CD4-positive, alpha-beta T cell treated with Interleukin-4 for 1 hour (primary cell): ENCODE measurements around the gene CACNA1E.
"Not testable (repeated sequence)": the region's sequence is repeated elsewhere in the genome, so short reads cannot be mapped to it uniquely, and the experiment has no call there.

Experiments used
- DNase-seq, 2 donors: peaks; one replicate each; pipeline ENCODE4 v3.0.0-alpha.2; 2020 to 2022

Gene CACNA1E

DNA sequence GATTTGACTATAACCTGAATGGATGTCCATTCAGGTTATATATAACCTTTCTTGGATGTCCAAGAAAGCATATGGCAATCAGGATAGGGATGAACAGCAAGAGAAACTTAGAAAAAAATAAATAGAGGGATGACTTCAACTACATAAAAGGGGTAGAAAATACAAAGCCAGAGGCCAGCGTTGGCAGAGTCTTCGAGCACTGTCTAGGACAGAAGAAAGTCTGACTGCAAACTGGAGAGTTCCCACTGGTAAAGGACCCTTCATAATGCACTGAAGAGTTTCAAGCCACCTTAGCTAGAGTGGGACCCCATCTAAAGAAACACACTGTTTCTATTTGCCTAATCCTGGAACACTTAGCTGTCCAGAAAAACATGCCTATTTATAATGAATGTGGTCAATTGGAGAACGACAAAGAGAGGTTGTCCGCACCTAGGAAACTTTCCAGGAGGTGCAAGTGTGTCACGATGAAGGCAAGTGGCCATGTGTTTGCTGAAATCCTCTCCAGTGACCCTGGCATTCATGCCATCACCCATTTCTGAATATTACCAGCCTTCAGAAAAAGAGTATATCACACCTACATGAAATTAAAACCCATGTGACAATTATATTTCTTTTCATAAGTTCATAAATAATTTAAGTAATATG is 362.8 kb downstream of the CACNA1E start:
- no peak for DNase-seq

DNA sequence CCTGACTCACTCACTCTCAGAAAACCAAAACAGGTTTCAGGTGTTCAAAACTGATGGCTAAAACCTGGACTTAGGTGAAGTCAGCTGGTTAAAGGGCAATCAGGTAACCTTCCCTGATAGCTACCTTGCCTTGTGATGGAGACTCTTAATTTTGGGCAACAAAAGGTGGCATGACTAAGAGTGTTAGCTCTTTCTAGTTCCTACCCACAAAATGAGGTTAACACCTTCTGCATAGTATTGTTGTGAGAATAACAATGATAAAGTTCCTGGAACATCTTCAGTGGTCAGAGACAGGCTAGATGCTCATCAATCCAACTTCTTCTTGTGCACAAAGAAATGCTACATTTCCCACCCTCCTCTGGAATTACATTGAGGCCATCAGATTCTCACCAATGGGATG is 363.4 kb downstream of the CACNA1E start:
- DNase-seq, result no peak

DNA sequence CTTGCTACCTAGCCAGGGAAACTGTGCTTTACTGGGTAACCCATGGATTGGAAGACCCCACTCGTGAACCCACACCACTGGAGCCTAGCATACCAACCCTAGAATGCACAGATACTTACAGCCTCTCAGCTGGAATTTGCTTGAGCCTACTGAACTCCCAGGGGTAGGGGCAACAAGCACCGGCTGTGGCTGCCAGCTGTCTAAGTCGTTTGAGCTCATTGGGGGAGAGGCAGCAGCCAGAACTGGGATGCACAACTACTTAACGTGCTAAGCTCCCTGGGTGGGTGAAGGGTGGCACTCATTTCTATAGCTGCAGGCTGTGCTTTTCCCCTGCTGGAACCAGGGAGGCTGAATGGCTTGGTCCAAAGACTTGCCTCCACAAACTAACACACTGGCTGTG is 365.8 kb downstream of the CACNA1E start:
- DNase-seq, result no peak

DNA sequence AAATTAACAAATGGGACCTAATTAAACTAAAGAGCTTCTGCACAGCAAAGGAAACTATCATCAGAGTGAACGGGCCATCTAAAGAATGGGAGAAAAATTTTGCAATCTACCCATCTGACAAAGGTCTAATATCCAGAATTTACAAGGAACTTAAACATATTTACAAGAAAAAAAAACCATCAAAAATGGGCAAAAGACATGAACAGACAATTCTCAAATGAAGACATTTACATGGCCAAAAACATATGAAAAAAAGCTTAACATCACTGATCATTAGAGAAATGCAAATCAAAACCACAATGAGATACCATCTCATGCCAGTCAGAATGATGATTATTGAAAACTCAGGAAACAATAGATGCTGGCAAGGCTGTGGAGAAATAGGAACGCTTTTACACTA is 370.9 kb downstream of the CACNA1E start:
- DNase-seq, result not testable (repeated sequence)

DNA sequence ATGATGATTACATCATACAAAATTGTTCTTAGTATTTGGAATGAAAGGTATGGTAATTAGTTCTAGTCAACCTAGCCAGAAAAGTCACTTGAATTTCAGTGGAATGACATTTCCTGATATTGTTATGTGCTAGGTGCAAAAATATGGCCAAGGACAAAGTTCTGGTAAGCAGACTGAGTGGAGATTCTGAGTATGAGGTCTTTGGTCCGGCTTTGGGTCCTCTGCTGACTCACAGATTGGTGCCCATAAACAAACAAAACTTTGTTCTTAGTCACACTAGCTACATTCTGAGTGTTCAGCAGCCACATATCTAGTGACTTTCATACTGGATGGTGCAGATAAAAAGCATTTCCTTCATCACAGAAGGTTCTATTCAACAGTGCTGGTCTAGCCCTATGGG is 372.1 kb downstream of the CACNA1E start:
- DNase-seq, result no peak
